SKM-1 (cell line): ENCODE results near the gene ADM2.
"Not testable (repeated sequence)": the region's sequence is repeated elsewhere in the genome, so short reads cannot be mapped to it uniquely, and the experiment has no call there.

Experiments used
- DNase-seq: peaks from one replicate; lab custom pipeline; 2025; ENCODE audit not compliant: unreplicated experiment; lab: John Stamatoyannopoulos, UW

ADM2 gene

GRCh38 chr22:50533856-50534711 lies 52.7 kb downstream of the ADM2 start:
- DNase-seq = not testable (repeated sequence)

DNA sequence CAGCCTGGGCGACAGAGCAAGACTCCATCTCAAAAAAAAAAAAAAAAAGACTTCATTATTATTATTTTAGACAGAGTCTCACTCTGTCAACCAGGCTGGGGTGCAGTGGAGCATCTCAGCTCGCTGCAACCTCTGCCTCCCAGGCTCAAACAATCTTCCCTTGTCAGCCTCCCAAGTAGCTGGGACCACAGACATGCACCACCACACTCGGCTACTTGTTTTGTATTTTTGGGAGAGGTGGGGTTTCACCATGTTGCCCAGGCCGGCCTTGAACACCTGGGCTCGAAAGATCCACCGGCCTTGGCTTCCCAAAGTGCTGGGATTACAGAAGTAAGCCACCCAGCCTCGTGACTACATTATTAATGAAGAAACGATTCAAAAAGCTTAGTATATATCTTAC lies 53.8 kb downstream of the ADM2 start:
- no peak for DNase-seq
